ENCODE results near the gene BTG2.

GRCh38 chr1:203276408-203276807 is 28.9 kb upstream of the BTG2 start:
- TF ChIP-seq CTCF (IDR thresholded peaks at IDR 0.05; ENCODE audit: low read length) (no peak), EZH2 (IDR thresholded peaks at IDR 0.05; ENCODE audit: borderline replicate concordance, low read length) (no peak)
